ENCODE measurements around the gene ELAVL1.

Gene ELAVL1

DNA sequence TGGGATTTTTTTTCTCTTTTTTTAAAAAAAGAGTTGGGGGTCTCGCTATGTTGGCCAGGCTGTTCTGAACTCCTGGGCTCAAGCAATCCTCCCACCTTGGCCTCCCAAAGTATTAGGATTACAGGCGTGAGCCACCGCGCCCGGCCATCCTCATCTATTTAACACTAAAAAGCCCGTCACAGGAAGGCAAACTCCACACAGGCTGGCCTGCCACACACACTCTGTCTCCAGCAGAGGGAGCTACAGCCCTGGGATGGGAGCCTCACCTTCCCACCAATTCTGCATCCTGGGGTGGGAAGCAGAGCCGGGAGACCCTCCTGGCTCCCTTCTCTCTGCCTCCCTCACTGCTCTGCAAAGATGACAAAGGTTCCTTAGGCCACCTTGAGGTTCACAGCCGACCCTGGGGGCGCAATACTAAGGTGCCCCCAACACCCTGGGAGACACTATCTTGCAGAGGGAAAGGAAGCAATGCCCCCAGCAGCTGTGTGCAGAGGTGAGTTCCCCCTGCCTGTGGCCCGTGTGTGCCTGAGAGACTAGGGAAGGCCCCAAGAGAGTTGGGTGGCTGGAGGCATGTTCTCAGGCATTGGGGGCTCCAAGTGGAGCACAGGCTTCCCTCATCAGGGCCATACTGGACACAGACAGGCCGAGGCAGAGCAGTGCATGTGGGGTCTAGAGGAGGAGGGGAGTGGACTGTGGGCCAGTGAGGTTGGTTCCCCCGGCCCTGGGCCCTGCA, 34.6 kb downstream of the ELAVL1 start:
- TF ChIP-seq, protein P1, sequence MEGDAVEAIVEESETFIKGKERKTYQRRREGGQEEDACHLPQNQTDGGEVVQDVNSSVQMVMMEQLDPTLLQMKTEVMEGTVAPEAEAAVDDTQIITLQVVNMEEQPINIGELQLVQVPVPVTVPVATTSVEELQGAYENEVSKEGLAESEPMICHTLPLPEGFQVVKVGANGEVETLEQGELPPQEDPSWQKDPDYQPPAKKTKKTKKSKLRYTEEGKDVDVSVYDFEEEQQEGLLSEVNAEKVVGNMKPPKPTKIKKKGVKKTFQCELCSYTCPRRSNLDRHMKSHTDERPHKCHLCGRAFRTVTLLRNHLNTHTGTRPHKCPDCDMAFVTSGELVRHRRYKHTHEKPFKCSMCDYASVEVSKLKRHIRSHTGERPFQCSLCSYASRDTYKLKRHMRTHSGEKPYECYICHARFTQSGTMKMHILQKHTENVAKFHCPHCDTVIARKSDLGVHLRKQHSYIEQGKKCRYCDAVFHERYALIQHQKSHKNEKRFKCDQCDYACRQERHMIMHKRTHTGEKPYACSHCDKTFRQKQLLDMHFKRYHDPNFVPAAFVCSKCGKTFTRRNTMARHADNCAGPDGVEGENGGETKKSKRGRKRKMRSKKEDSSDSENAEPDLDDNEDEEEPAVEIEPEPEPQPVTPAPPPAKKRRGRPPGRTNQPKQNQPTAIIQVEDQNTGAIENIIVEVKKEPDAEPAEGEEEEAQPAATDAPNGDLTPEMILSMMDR (IDR thresholded peaks at IDR 0.05; ENCODE audit: low read length, missing control alignments) = peak; percentile 86
- DNase-seq (ENCODE audit: low read depth) = peak; percentile 53
- H3K4me3 ChIP-seq (replicated peaks; ENCODE audit: low read depth, low read length) = no peak overlapping the region

DNA sequence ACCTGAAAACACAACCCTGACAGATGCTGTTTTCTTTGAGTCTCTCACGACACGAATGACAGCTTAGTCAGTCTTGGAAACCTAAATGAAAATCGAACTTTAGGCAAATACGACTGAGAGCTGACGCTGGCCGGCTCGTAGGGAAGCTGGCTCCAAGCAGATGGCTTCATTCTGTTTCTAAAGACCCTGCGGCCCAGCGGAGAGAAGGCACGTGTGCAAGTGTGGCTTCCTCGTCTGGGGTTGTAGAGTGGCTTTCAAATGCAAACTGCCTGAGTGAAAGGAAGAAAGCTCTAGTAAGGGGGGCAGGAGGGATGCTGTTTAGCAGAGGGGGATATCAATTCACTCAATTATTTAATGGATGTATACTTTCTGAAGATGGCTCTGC, 35.9 kb downstream of the ELAVL1 start:
- no peak for DNase-seq (ENCODE audit: low read depth)
- TF ChIP-seq, protein P1 (IDR thresholded peaks at IDR 0.05; ENCODE audit: low read length, missing control alignments) = no peak

DNA sequence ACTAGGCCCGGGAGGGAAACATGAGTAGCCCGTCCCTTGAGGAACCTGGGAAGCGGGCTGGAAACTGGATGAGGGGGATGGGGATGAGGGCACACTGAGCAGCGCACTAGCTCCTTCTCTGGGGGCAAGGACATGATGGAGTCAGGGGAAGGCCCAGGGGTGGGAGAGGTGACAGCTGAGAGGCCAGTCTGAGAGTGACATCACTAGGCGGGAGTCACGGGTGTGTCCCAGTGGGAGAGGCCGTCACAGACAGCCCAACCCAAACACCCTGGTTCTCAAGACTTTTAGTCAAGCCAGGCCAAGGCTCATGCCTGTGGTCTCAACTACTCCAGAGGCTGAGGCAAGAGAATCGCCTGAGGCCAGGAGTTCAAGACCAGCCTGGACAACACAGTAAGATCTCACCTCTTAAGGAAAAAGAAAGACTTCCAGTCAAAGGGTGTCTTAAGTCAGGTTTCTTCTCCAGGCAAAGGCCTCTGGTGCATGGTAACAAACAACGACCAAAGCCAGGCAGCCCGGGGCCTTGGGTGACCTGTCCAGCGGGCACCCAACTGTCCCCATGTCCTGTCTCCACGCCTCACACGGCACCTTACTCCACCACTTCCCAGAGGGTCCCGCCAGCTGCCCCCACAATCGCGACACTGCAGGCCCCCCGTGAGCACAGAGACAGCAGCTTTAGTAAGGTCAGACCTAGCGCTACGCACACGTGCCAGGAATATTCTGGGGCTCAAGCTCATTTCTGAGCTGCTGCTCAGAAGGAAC, 36.5 kb downstream of the ELAVL1 start:
- no peak for DNase-seq (ENCODE audit: low read depth)
- H3K4me3 ChIP-seq (replicated peaks; ENCODE audit: low read depth, low read length) = no peak overlapping the region
- TF ChIP-seq, protein P1 (IDR thresholded peaks at IDR 0.05; ENCODE audit: low read length, missing control alignments) = no peak

More for the DNA sequence above, 35.9 kb downstream of the ELAVL1 start:
- H3K4me3 ChIP-seq (replicated peaks; ENCODE audit: low read depth, low read length) = no peak overlapping the region

DNA sequence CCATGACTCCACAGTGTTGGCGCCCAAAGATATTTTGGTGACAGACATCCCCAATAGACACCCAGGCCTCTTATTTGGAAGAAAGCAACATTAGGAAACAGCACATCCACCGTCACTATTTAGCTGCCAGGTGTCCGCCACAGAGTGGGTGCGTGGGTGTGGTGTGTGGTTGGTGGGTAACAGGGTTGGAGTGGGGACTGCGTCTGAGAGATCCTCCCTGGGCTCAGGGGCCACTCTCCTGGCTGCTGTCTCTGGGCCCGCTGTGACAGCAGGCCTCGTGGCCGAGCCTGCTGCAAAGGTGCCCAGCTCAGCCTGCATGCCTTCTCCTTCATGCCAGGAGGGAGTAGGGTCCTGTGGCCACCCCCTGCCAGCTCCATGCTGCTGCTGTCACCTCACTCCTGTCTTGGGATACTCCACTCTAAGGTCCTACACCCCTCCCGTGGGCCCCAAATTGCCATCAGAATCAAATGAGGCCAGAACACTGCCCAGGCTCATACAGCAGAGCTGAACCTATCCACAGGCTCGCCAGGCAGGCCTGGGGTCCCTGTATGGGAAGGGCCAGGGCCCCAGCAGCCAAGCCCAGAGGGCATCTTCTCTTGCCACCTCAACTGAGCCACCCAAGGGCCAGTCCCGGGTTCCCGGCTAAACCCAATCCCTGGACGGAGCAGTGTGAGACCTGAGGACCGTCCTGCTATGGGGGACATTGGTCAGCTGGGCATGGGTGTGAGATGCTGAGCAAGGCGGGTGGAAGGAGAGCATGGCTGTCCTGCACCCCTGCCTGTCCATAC, 37.2 kb downstream of the ELAVL1 start:
- no peak for DNase-seq (ENCODE audit: low read depth)
- no peak overlapping the region for H3K4me3 ChIP-seq (replicated peaks; ENCODE audit: low read depth, low read length)
- TF ChIP-seq, protein P1 (IDR thresholded peaks at IDR 0.05; ENCODE audit: low read length, missing control alignments) = no peak

DNA sequence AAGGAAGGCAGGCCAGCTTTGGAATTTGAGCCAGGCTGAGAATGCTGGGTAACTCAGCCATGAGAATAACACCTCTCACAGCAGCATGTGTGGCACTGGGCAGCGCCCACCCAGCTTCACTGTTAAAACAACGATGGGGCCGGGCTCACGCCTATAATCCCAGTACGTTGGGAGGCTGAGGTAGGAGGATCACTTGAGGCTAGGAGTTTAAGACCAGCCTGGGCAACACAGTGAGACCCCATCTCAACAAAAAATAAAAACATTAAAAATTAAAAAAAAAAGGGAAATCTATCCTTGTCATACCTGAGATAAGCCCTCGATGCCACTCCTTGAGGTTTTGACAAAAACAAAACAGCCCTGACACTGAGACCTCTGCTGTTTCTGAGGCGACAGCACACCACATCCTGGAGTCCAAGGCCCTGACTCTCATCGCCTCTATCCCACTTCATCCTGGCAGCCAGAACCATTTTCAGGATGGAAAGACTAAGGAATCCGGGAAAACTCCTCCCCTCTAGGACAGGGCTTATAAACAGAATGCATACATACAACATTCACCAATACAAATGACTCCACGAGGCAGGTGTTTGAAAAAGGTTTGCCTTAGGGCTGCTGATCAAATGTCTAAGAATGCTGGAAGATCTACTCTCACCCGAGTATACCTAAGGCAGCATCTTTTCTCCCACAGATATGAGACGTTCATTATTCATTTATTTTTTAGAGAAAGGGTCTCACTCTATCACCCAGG, 39.3 kb downstream of the ELAVL1 start:
- TF ChIP-seq, protein P1 (IDR thresholded peaks at IDR 0.05; ENCODE audit: low read length, missing control alignments) = no peak
- DNase-seq (ENCODE audit: low read depth) = no peak
- no peak overlapping the region for H3K4me3 ChIP-seq (replicated peaks; ENCODE audit: low read depth, low read length)

DNA sequence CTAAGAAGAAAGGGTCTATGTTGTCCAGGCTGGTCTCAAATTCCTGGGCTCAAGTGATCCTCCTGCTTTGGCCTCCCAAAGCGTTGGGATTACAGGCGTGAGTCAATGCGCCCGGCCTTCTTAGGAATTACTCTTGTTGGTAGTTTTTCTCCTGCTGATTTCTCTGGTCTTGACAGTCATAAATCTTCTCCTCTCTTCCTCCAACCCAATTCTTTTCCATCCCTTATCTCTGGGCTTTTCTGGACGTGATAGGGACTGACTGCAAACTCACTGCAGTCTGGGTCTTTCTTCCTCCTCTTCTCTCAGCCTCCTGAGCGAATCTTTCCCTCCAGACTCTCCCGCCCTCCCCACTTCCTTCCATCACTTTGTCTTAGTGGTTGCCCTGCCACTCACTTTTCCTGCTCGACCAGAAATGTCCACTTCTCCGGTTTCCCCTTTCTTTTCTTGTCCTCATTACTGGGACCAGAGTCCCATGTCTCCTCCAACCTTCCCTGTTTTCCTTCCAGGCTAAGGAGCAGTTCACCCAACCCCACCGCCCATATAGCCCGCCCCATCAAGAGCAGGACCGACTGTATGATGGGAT, 40.1 kb downstream of the ELAVL1 start:
- H3K4me3 ChIP-seq (replicated peaks; ENCODE audit: low read depth, low read length) = no peak overlapping the region
- no peak for DNase-seq (ENCODE audit: low read depth)
- TF ChIP-seq, protein P1 (IDR thresholded peaks at IDR 0.05; ENCODE audit: low read length, missing control alignments) = no peak
